ENCODE measurements around the gene TNFRSF1A.

TNFRSF1A gene

GRCh38 chr12:6360578-6361490 is 19.0 kb upstream of the TNFRSF1A start:
- H3K36me3 ChIP-seq (ENCODE audit: low read length), result no peaks in the 10 kb centered on the region

GRCh38 chr12:6360080-6360571 is 18.2 kb upstream of the TNFRSF1A start:
- Histone ChIP-seq H3K27ac (ENCODE audit: low read depth, low read length) (no peak overlapping the region), H3K4me3 (ENCODE audit: insufficient read depth, low read length, poor library complexity, severe bottlenecking) (no peak overlapping the region)

More at GRCh38 chr12:6360578-6361490, 19.0 kb upstream of the TNFRSF1A start:
- TF ChIP-seq EZH2phosphoT487 (conservative IDR thresholded peaks at IDR 0.05; ENCODE audit: low read length) (no peak), CTCF (IDR thresholded peaks at IDR 0.05; ENCODE audit: insufficient read depth, low read length, poor library complexity, severe bottlenecking) (no peak)
- H4K20me1 ChIP-seq (ENCODE audit: low read depth, low read length), result no peaks in the 10 kb centered on the region
- no peak overlapping the region for H2AFZ ChIP-seq (ENCODE audit: low read depth, low read length, severe bottlenecking)
- no peak overlapping the region for H3K9ac ChIP-seq (ENCODE audit: low read length)
- no peak overlapping the region for H3K4me3 ChIP-seq (ENCODE audit: insufficient read depth, low read length, poor library complexity, severe bottlenecking)
- H3K27ac ChIP-seq (ENCODE audit: low read depth, low read length), result no peak overlapping the region
- H3K9me2 ChIP-seq (replicated peaks; ENCODE audit: insufficient read depth, low read length), result no peaks in the 10 kb centered on the region
- no peaks in the 10 kb centered on the region for H3K27me3 ChIP-seq (ENCODE audit: low read length)
- no peak overlapping the region for H3K4me2 ChIP-seq (ENCODE audit: low read depth, low read length, poor library complexity, severe bottlenecking)
- H3K79me2 ChIP-seq (ENCODE audit: insufficient read depth, low read length), result no peaks in the 10 kb centered on the region
- no peaks in the 10 kb centered on the region for H3F3A ChIP-seq (ENCODE audit: insufficient read depth)
- no peaks in the 10 kb centered on the region for H3K9me3 ChIP-seq (ENCODE audit: insufficient read depth, low read length)

GRCh38 chr12:6358881-6359280 is 17.0 kb upstream of the TNFRSF1A start:
- no peaks in the 10 kb centered on the region for H3K27me3 ChIP-seq (ENCODE audit: low read length)
- no peak overlapping the region for H3K4me2 ChIP-seq (ENCODE audit: low read depth, low read length, poor library complexity, severe bottlenecking)
- no peak overlapping the region for H3K9ac ChIP-seq (ENCODE audit: low read length)
- H3K79me2 ChIP-seq (ENCODE audit: insufficient read depth, low read length), result no peaks in the 10 kb centered on the region
- H2AFZ ChIP-seq (ENCODE audit: low read depth, low read length, severe bottlenecking), result no peak overlapping the region
- no peaks in the 10 kb centered on the region for H3K36me3 ChIP-seq (ENCODE audit: low read length)
- no peaks in the 10 kb centered on the region for H3K9me3 ChIP-seq (ENCODE audit: insufficient read depth, low read length)
- no peak overlapping the region for H3K27ac ChIP-seq (ENCODE audit: low read depth, low read length)
- no peak overlapping the region for H3K4me3 ChIP-seq (ENCODE audit: insufficient read depth, low read length, poor library complexity, severe bottlenecking)
- H3F3A ChIP-seq (ENCODE audit: insufficient read depth), result no peaks in the 10 kb centered on the region
- no peak for TF ChIP-seq EZH2phosphoT487 (conservative IDR thresholded peaks at IDR 0.05; ENCODE audit: low read length)
- TF ChIP-seq CTCF (IDR thresholded peaks at IDR 0.05; ENCODE audit: insufficient read depth, low read length, poor library complexity, severe bottlenecking), result no peak
- no peaks in the 10 kb centered on the region for H4K20me1 ChIP-seq (ENCODE audit: low read depth, low read length)
- H3K9me2 ChIP-seq (replicated peaks; ENCODE audit: insufficient read depth, low read length), result no peaks in the 10 kb centered on the region

More at GRCh38 chr12:6360080-6360571, 18.2 kb upstream of the TNFRSF1A start:
- TF ChIP-seq EZH2phosphoT487 (conservative IDR thresholded peaks at IDR 0.05; ENCODE audit: low read length) (no peak), CTCF (IDR thresholded peaks at IDR 0.05; ENCODE audit: insufficient read depth, low read length, poor library complexity, severe bottlenecking) (no peak)
- H3F3A ChIP-seq (ENCODE audit: insufficient read depth), result no peaks in the 10 kb centered on the region
- no peaks in the 10 kb centered on the region for H3K9me2 ChIP-seq (replicated peaks; ENCODE audit: insufficient read depth, low read length)
- no peaks in the 10 kb centered on the region for H4K20me1 ChIP-seq (ENCODE audit: low read depth, low read length)
- H3K4me2 ChIP-seq (ENCODE audit: low read depth, low read length, poor library complexity, severe bottlenecking), result no peak overlapping the region
- H3K79me2 ChIP-seq (ENCODE audit: insufficient read depth, low read length), result no peaks in the 10 kb centered on the region
- no peak overlapping the region for H2AFZ ChIP-seq (ENCODE audit: low read depth, low read length, severe bottlenecking)
- no peaks in the 10 kb centered on the region for H3K36me3 ChIP-seq (ENCODE audit: low read length)
- H3K9me3 ChIP-seq (ENCODE audit: insufficient read depth, low read length), result no peaks in the 10 kb centered on the region
- no peaks in the 10 kb centered on the region for H3K27me3 ChIP-seq (ENCODE audit: low read length)
- H3K9ac ChIP-seq (ENCODE audit: low read length), result no peak overlapping the region

Data from SU-DHL-6 (cell line).